NCI-H524 (cell line): Measurements from ENCODE around the gene AQP5.
"Not testable (repeated sequence)": the region's sequence is repeated elsewhere in the genome, so short reads cannot be mapped to it uniquely, and the experiment has no call there.

Source experiments
- DNase-seq, 2 experiments: peaks; one replicate each; lab custom pipeline; 2025; lab: John Stamatoyannopoulos, UW

AQP5 gene

DNA sequence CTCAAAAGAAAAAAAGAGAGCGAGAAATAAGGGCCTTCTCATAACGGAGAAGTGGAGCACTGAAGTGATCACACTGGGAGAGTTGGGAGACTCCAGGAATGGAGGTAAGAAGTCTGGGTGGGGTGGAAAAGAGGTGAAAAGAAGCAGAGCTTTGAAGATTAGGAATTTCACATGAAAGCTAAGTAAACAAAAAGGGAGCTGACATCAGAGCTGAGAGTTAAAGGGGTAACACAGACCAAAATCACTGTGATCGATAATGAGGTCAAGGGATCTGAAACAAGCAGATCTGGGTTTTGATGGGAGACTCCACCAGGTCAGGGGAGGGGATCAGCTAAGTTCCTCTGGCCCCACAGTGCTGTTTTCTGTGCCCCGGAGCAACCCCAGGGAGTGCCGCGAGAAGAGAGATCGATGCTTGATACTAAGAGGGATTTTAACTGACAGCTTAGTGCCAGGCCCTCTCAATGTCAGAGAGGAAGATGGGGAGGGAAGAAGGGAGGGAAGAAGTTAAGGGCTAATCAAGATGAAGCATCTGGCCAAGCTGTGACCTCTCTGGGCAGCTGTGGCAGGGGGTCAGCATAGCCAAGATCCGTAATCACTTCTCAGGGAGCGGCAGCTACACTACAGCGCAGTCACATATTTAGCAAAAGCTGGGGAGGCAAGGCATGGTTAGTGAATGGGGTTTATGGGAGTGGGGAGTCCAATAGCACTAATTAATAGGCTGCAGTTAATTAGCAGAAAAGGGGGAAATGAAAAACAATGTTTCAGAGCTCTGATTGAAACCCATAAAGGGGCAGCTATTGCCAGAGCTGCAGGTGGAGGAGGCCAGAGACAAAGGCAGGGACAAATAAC is 19.1 kb downstream of the AQP5 start:
- peak in 1 of 2 experiments; percentile 62 for DNase-seq

GRCh38 chr12:49982246-49983087 is 20.8 kb downstream of the AQP5 start:
- peak in 1 of 2 experiments; percentile 31 for DNase-seq

DNA sequence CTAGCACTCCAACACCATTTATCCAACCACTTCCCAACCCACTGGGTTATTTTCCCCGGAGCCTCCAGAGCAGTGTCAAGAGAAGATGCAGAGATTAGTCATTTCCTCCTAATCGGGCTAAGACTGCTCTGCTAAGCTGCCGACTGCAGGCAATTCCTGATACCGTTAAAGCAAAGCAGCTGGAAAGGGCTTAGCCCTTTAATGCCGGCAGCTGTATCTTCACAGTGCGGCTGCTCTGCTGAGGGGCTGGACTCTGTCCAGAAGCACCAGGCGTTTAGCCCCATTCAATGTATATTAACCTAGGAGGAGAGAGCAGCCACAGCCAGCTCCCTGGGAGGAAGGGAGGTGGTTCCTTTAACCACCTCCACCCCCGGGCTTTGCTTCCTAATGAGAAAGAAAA is 22.2 kb downstream of the AQP5 start:
- peak; percentile 89 to 97 for DNase-seq

GRCh38 chr12:49984476-49985359 is 23.0 kb downstream of the AQP5 start:
- DNase-seq: peak; percentile 98 to 99

- DNase-seq: no peak
Observed at GRCh38 chr12:49985981-49986380, 24.3 kb downstream of the AQP5 start.

GRCh38 chr12:49986476-49986875 is 24.8 kb downstream of the AQP5 start:
- not testable (repeated sequence) for DNase-seq

- DNase-seq: peak in 1 of 2 experiments; percentile 81
Observed at GRCh38 chr12:49987625-49988303, 26.1 kb downstream of the AQP5 start.

DNA sequence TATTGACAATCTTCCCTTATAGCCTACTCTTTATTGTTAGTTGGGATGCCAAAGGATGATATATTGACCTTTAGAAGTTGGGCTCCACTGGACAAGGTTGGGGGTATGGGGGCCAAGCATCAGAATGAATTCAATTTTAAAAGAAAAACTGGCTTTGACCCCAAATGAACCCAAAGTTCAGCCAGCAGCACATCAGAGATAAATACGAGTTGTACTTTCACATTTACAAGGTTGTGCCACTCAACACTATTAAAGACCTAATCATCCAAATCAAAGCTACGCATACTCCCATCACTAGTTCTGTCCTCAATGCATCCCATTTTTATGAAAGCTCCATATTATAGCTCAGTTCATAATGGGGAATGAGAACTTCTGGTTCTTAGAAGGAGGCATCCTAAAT is 27.7 kb downstream of the AQP5 start:
- not testable (repeated sequence) for DNase-seq

GRCh38 chr12:49990273-49990672 is 28.6 kb downstream of the AQP5 start:
- no peak for DNase-seq

DNA sequence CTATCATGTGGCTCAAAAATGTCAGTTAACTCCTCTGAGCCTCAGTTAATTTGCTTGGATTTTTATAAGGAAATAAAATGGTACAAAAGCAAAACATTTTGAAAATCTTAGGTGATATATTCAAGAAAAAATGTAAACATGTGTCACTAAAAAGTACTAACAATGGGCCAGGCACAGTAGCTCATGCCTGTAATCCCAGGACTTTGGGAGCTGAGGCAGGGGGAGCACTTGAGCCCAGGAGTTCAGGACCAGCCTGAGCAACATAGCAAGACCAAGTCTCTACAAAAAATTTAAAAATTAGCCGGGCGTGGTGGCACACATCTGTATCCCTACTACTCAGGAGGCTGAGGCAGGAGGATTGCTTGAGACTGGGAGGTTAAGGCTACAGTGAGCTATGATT is 36.8 kb downstream of the AQP5 start:
- no peak for DNase-seq

- DNase-seq: no peak
Observed at GRCh38 chr12:50003595-50003994, 41.9 kb downstream of the AQP5 start.

DNA sequence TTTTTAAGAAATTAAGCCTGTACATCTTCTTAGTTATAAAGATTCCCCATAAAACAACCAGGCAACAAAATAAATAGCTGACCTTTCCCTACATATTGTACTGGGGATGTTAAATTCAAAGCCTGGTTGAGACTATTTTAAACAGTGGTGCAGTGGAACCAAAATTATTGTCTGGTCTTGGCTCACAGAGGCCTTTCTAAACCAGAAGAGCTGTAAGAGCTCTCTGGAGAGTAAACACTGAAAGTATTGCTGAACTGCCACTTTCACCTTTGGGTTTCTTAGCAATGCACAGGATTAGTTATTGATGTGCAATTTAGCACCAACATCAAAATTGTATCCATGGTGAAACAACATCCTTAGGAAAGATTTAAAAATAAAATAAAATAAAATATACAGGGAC is 43.0 kb downstream of the AQP5 start:
- DNase-seq: no peak

DNA sequence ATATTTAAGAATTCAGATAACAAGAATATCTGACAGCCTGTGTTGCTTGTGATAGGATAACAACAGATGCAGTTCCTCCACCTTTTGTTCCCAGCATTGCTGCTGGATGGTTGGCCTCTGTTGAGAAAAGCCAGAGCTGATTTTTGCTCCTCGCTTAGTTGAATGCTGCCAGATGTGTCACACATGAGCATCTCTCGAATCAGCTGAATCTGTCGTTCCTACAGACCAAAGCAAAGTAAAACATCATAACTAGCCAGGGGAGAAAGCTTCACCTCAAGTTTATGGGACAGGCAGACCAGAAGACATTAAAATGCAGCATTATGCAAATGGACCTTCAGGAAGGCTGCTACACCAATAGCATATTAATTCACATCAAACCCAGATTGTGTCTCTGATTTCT is 43.5 kb downstream of the AQP5 start:
- DNase-seq: no peak

GRCh38 chr12:50006280-50006679 is 44.6 kb downstream of the AQP5 start:
- DNase-seq: peak in 1 of 2 experiments; percentile 64

GRCh38 chr12:50006754-50007442 is 45.2 kb downstream of the AQP5 start:
- DNase-seq: peak; percentile 82 to 96

GRCh38 chr12:50013361-50014147 is 51.9 kb downstream of the AQP5 start:
- DNase-seq: no peak

- no peak for DNase-seq
Observed at GRCh38 chr12:50014342-50014741, 52.7 kb downstream of the AQP5 start.
